Stimulated activated CD8-positive, alpha-beta memory T cell treated with anti-CD3 and anti-CD28 coated beads, Interleukin-15, amount 100 ng/mL, for 48 hours (primary cell): Measurements from ENCODE around the gene PKNOX1.
"Not testable (repeated sequence)": the region's sequence is repeated elsewhere in the genome, so short reads cannot be mapped to it uniquely, and the experiment has no call there.

Source experiments
- DNase-seq, 2 donors: peaks; one replicate each; pipeline ENCODE4 v3.0.0-alpha.2; 2020; ENCODE audit warnings: low read depth in 2 of 2

The PKNOX1 gene

DNA sequence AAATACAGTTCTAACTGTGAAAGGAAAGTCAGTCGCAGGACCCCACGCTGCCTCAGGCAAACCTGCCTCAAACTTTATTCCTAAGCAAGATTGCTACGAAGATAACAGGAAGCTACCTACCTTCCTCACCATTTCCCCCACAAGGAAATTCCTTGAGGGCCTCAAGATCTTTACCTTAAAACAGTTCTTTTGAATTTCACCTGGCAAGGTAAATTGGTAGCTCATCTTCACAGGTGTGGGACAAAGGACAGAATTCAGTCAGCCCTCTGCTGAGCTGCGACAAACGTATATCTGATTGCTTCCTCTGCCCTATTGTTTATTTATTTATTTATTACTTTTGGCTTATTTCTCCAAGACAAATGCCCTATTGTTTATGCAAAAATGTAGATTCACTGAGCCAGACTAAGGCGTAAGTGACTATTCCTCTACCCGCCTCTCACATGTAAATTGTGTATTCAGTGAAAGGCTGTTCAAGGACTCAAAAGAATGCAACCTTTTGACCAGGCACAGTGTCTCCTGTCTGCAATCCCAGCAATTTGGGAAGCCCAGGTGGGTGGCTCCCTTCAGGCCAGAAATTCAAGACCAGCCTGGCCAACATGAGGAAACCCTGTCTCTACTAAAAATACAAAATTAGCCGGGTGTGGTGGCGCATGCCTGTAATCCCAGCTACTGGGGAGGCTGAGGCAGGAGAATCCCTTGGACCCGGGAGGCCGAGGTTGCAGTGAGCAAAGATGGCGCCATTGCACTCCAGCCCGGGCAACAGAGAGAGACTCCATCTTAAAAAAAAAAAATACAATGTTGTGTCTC is 17.3 kb upstream of the PKNOX1 start:
- DNase-seq: no peak

GRCh38 chr21:42958122-42958521 is 16.2 kb upstream of the PKNOX1 start:
- DNase-seq: not testable (repeated sequence)

DNA sequence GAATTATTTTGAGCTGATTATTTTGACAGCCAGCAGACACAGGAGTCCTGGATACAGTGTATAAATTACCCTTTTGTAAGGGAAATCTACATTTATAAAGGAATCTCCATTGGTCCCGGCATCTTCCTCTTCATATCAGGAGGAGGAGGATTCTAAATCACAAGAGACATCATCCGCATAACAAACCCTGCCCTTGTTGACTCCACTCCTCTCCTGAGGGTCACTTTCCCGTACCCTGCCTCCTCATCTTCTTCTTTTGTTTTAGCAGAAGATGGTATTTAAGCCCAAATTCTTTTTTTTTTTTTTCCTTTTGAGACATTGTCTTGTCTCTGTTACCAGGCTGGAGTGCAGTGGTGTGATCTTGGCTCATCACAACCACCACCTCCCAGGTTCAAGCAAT is 14.6 kb upstream of the PKNOX1 start:
- DNase-seq: no peak

GRCh38 chr21:42962380-42963007 is 11.9 kb upstream of the PKNOX1 start:
- no peak for DNase-seq

DNA sequence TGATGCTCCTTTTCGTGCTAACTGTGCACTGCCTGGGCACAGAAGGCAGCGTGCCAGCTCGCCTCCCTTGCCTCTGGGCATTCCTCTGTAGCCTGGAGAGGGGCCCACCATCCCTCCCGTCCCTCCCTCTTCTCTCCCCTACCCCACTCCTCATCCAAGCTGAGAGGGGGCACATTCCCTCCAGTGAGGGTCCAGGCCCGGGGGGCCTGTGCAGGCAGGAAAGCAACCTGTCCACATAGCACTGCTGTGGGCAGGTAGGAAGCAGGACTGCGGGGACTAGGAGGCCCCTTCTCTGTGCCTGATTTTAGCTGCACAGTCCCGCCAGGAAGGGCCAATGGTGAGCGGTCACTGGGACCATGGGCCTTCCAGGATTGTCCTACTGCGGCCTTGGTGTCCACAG is 10.3 kb upstream of the PKNOX1 start:
- DNase-seq: no peak

DNA sequence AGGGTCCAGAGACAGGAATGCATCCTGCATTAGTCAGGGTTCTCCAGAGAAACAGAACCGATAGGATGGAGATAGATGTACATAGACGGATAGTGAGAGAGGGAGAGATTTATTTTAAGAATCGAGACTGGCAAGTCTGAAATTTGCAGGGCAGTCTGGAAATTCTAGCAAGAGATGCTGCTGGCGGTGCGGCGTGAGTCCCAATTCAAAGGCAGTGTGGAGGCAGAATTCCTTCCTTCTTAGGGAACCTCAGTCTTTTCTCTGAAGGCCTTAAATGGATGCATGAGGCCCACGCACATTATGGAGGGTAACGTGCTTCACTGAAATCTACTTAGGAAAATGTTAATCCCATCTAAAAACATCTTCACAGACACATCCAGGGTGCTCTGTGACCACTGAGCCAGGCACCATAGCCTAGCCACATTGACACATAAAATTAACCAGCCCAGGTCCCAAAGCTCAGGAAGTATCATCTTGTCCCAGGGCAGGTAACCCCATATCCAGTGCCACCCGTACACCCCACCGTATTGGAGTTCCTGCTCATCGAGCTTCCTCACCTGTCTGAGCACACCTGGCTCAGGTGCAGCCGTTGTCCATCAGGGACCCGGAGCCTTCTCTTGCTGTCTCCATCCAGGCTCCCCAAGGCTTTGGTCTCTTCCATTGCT is 9.7 kb upstream of the PKNOX1 start:
- DNase-seq: no peak

DNA sequence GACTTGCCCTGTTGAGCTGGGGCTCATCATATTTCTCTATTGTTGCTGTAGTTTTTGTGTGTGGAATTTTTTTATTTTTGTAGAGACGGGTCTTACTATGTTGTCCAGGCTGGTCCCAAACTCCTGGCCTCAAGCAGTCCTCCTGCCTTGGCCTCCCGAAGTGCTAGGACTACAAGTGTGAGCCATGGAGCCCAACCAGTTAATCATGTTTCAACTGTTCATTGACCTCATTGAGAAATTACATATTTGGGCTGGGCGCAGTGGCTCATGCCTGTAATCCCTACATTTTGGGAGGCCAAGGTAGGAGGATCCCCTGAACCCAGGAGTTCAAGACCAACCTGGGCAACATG is 9.2 kb upstream of the PKNOX1 start:
- no peak for DNase-seq

DNA sequence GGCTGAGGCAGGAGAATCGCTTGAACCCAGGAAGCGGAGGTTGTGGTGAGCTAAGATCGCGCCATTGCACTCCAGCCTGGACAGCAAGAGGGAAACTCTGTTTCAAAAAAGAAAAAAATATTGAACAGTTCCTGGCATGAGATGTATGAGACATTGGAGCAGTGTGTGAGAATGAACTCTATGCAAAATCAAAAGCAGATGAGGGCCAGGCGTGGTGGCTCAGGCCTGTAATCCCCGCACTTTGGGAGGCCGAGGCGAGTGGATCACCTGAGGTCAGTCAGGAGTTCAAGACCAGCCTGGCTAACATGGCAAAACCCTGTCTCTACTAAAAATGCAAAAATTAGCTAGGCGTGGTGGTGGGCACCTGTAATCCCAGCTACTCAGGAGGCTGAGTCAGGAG is 6.7 kb upstream of the PKNOX1 start:
- DNase-seq: not testable (repeated sequence)

DNA sequence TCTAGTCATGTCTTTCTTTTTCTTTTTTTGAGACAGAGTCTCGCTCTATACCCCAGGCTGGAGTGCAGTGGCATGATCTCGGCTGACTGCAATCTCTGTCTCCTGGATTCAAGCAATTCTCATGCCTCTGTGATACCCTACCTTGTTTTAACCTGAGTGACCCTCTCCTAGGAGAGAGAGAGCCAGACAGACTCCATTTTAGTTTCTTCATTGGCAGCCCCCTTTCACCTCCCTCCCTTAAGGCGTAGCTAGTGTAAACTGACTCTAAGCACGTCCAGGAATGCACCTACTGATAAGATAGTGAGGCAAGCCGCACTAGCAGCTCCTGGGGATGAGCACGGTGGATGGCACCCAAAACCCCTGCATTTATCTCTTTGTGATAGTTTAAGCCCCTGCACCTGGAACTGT is 5.2 kb upstream of the PKNOX1 start:
- no peak for DNase-seq

- DNase-seq: no peak
Observed at GRCh38 chr21:42970946-42971653, 3.3 kb upstream of the PKNOX1 start.

- DNase-seq: no peak
Observed at GRCh38 chr21:42971897-42972275, 2.5 kb upstream of the PKNOX1 start.

DNA sequence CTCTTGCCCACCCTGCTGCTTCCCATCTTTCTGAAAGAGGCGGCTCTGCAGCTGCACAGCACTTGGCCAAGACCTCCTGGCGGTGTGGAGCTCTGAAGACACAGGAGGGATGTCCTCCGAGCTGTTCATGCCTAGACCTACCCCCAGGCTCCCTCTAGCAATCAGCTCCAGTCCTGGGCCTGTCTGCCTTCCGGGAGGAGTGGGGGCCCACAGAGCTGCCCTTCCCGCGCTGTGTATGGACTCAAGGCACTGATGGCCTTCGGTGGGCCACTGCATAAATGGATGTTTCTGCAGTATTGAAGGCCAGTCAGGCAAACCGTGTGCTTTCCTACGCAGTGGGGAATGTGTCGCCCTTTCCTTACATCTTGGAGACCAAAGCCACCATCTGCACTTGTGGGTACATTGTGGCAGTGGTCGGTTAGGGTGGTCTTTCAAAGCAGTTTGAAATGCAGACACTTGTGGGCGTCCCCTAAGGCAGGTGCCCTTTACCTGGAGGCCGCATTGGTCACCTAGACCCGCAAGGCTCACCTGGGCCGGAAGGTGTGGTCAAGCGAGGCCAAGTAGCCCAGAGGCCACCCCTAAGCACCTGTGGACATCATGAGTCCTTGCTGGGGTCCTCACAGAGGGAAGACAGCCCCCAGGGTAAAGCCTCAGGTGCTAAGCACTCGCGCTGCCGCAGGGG is 912 bp upstream of the PKNOX1 start:
- no peak for DNase-seq

GRCh38 chr21:42974832-42975820 is 764 bp downstream of the PKNOX1 start:
- peak; percentile 47 for DNase-seq

- no peak for DNase-seq
Observed at GRCh38 chr21:42975886-42976608, 1.7 kb downstream of the PKNOX1 start.

- DNase-seq: no peak
Observed at GRCh38 chr21:42980312-42981213, 6.2 kb downstream of the PKNOX1 start.

- no peak for DNase-seq
Observed at GRCh38 chr21:42981214-42981523, 6.8 kb downstream of the PKNOX1 start.

- DNase-seq: no peak
Observed at GRCh38 chr21:42981862-42982261, 7.5 kb downstream of the PKNOX1 start.

GRCh38 chr21:42983103-42983502 is 8.7 kb downstream of the PKNOX1 start:
- DNase-seq: no peak

GRCh38 chr21:42983869-42984268 is 9.5 kb downstream of the PKNOX1 start:
- no peak for DNase-seq
